ENCODE measurements around the gene USF1.

The USF1 gene

DNA sequence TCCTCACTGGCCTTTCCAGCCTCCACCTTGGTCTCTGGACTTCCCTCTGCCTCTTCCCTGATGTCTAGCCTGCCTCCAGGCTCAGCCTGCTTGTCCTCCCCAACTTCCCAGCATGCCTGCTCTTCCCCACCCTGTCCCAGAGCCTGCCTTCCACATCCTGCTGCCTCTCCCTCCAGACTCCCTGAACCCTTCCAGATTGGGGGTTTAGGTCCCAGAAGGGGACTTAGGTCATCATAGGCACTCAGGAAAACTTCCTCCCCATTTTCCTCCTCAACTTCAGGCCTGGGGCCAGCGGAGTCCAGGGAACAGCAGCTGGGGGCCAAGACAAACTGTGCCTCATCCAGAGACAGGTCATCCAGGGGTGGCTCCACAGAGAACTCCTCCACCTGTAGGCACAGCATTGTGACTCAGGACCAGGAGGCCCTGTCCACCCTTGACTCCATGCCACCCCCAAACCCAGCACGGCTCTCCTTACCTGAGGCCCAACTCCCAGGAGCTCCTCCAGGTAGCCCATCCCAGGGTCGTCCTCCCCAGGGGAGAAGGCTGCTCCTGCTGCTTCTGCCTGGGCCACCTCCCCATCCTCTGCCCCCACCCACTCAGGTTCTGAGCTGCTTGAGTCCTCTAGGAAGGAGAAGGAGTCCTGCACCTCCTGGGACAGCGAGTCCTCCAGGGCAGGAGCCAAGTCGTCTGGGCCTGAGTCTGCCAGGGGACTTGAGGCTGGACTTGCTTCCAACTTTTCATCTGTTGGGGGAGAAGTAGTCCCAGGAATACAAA lies 3.4 kb upstream of the USF1 start (continued):
- TF ChIP-seq, protein P1, sequence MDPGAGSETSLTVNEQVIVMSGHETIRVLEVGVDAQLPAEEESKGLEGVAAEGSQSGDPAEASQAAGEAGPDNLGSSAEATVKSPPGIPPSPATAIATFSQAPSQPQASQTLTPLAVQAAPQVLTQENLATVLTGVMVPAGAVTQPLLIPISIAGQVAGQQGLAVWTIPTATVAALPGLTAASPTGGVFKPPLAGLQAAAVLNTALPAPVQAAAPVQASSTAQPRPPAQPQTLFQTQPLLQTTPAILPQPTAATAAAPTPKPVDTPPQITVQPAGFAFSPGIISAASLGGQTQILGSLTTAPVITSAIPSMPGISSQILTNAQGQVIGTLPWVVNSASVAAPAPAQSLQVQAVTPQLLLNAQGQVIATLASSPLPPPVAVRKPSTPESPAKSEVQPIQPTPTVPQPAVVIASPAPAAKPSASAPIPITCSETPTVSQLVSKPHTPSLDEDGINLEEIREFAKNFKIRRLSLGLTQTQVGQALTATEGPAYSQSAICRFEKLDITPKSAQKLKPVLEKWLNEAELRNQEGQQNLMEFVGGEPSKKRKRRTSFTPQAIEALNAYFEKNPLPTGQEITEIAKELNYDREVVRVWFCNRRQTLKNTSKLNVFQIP (CRISPR knock-in tag; IDR thresholded peaks at IDR 0.05; ENCODE audit: borderline replicate concordance, low read depth), result no peak
- TF ChIP-seq, protein P2, sequence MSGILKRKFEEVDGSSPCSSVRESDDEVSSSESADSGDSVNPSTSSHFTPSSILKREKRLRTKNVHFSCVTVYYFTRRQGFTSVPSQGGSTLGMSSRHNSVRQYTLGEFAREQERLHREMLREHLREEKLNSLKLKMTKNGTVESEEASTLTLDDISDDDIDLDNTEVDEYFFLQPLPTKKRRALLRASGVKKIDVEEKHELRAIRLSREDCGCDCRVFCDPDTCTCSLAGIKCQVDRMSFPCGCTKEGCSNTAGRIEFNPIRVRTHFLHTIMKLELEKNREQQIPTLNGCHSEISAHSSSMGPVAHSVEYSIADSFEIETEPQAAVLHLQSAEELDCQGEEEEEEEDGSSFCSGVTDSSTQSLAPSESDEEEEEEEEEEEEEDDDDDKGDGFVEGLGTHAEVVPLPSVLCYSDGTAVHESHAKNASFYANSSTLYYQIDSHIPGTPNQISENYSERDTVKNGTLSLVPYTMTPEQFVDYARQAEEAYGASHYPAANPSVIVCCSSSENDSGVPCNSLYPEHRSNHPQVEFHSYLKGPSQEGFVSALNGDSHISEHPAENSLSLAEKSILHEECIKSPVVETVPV (CRISPR knock-in tag; IDR thresholded peaks at IDR 0.05), result no peak
- TF ChIP-seq CSDC2 (CRISPR knock-in tag; IDR thresholded peaks at IDR 0.05), result no peak

DNA sequence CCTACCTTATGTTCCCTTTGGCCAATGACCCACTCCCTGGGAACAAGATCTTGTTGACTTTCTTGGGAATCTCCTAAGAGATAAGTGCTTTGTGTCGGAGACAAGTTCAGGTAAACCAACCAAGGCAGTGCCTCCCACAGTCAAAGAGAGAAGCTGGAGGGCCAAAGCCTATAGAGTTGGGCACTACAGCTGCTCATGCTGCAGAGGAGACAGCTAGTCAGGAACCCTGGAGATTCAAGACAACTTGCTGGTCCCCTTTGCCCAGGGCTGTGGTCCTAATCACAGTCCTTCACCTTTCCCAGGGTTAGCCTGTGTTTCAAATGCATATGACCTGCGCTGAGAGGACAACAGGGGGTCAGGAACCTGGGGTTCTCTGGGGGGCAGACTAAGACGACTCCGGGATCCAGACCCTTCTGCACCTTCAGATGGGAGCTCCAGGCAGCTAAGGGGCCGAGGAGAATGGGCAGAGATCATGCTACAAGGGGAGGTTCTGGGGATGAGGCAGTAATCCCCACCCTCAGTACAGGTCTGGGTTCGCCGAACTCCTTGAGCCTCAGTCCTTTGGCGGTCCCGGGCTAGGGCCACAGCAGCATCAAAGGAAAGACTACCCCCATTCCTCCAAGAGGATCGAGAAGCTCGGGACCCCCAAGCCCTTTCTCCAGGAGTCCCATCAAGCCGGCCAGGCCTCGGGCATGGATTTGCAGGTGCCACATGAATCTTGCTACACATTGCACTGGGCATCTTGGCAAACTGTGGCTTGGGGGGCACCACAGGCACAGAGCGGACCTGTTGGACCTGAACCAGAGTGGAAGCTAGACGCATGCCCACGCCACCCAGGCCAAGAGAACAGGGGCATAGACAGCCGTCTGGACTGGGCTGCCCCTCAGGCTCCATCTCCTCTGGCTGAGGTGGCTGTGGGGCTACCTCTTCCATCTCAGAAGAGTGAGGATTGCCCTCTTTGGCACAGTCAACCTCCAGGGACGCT lies 2.0 kb upstream of the USF1 start:
- TF ChIP-seq PPARA (CRISPR knock-in tag; IDR thresholded peaks at IDR 0.05; ENCODE audit: borderline replicate concordance), result no peak
- TF ChIP-seq, protein P1 (CRISPR knock-in tag; IDR thresholded peaks at IDR 0.05; ENCODE audit: borderline replicate concordance, low read depth), result no peak
- no peak for TF ChIP-seq OSR1 (CRISPR knock-in tag; IDR thresholded peaks at IDR 0.05)
- TF ChIP-seq ZFP3 (CRISPR knock-in tag; IDR thresholded peaks at IDR 0.05), result no peak
- no peak for TF ChIP-seq ZNF70 (CRISPR knock-in tag; IDR thresholded peaks at IDR 0.05)
- no peak for TF ChIP-seq BACH2 (CRISPR knock-in tag; IDR thresholded peaks at IDR 0.05; ENCODE audit: borderline replicate concordance)
- no peak for TF ChIP-seq RARB (CRISPR knock-in tag; IDR thresholded peaks at IDR 0.05)
- TF ChIP-seq CSDC2 (CRISPR knock-in tag; IDR thresholded peaks at IDR 0.05), result no peak
- no peak for TF ChIP-seq TCF4 (CRISPR knock-in tag; IDR thresholded peaks at IDR 0.05; ENCODE audit: borderline replicate concordance)
- ATAC-seq, result no peak

DNA sequence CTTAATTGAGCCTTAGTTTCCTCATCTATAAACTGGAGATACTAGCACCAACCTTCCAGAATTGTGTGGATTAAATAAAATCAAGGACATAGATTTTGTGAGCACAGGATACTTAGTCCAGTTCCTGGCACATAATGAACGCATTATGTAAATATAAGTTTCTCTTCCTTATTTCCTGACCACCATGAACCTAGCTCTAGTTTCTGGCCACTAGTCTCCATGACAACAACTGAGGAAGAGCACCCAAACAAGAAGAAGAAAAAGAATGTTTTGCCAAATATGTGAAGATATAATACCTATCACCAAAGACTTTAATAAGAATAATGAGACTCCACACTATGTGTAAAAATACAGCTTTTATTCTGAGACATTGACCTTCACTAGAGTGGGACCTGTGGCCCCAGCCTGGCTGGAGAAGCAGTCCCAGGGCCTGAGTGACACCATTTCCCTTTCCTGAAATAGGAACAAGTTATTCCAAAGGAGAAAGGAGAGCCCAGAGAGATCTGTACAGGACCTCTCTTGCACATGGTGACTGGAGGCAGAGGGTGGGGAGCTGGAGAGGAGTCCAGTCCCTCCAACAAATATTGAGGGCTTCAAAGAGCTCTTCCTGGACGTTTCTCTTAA lies 940 bp upstream of the USF1 start:
- TF ChIP-seq ZFP3 (CRISPR knock-in tag; IDR thresholded peaks at IDR 0.05) (no peak), SNAI2 (CRISPR knock-in tag; IDR thresholded peaks at IDR 0.05) (no peak), ARNTL (CRISPR knock-in tag; IDR thresholded peaks at IDR 0.05; ENCODE audit: borderline replicate concordance, low read depth) (no peak), ISL1 (CRISPR knock-in tag; IDR thresholded peaks at IDR 0.05) (no peak), TOX (CRISPR knock-in tag; IDR thresholded peaks at IDR 0.05; ENCODE audit: borderline replicate concordance) (no peak), ZC3H10 (CRISPR knock-in tag; IDR thresholded peaks at IDR 0.05) (no peak), ESRRG (CRISPR knock-in tag; IDR thresholded peaks at IDR 0.05) (no peak), ZNF70 (CRISPR knock-in tag; IDR thresholded peaks at IDR 0.05) (no peak), OSR1 (CRISPR knock-in tag; IDR thresholded peaks at IDR 0.05) (no peak), TCF4 (CRISPR knock-in tag; IDR thresholded peaks at IDR 0.05; ENCODE audit: borderline replicate concordance) (no peak), ZNF8 (CRISPR knock-in tag; IDR thresholded peaks at IDR 0.05) (no peak)
- TF ChIP-seq, protein P1 (CRISPR knock-in tag; IDR thresholded peaks at IDR 0.05; ENCODE audit: borderline replicate concordance, low read depth), result no peak
- TF ChIP-seq, protein P3, sequence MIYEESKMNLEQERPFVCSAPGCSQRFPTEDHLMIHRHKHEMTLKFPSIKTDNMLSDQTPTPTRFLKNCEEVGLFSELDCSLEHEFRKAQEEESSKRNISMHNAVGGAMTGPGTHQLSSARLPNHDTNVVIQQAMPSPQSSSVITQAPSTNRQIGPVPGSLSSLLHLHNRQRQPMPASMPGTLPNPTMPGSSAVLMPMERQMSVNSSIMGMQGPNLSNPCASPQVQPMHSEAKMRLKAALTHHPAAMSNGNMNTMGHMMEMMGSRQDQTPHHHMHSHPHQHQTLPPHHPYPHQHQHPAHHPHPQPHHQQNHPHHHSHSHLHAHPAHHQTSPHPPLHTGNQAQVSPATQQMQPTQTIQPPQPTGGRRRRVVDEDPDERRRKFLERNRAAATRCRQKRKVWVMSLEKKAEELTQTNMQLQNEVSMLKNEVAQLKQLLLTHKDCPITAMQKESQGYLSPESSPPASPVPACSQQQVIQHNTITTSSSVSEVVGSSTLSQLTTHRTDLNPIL (CRISPR knock-in tag; IDR thresholded peaks at IDR 0.05; ENCODE audit: low read depth), result no peak
- ATAC-seq, result no peak
